Superior temporal gyrus (tissue), 1 donor: ENCODE results near the gene CALCOCO2.
"Not testable (repeated sequence)": the region's sequence is repeated elsewhere in the genome, so short reads cannot be mapped to it uniquely, and the experiment has no call there.

Source experiments
- DNase-seq: peaks from one replicate; pipeline ENCODE4 v3.0.0-alpha.2; 2016; ENCODE audit errors: extremely low spot score

Gene CALCOCO2

GRCh38 chr17:48830840-48831548 lies at the start of gene CALCOCO2:
TSS of gene CALCOCO2 (plus strand) at chr17:48831035. CDS start at chr17:48841708, 10,673 bp downstream.
- DNase-seq, result peak; percentile 94

- DNase-seq, result no peak
These were observed 43.0 kb upstream of the CALCOCO2 start for GRCh38 chr17:48787828-48788227.

- no peak for DNase-seq
These were observed 40.2 kb upstream of the CALCOCO2 start for GRCh38 chr17:48790607-48791127.

GRCh38 chr17:48791128-48792032 lies 39.5 kb upstream of the CALCOCO2 start:
- DNase-seq, result peak; percentile 65

GRCh38 chr17:48792033-48792798 lies 38.6 kb upstream of the CALCOCO2 start:
- no peak for DNase-seq

- DNase-seq, result no peak
These were observed 35.2 kb upstream of the CALCOCO2 start for GRCh38 chr17:48795444-48796162.

GRCh38 chr17:48796163-48796522 lies 34.7 kb upstream of the CALCOCO2 start:
- DNase-seq, result not testable (repeated sequence)

GRCh38 chr17:48799069-48799723 lies 31.6 kb upstream of the CALCOCO2 start:
- no peak for DNase-seq

GRCh38 chr17:48800626-48801217 lies 30.1 kb upstream of the CALCOCO2 start:
- no peak for DNase-seq

GRCh38 chr17:48804936-48805411 lies 25.9 kb upstream of the CALCOCO2 start:
- peak; percentile 75 for DNase-seq

GRCh38 chr17:48809182-48809581 lies 21.7 kb upstream of the CALCOCO2 start:
- DNase-seq, result no peak

GRCh38 chr17:48812001-48812400 lies 18.8 kb upstream of the CALCOCO2 start:
- no peak for DNase-seq

GRCh38 chr17:48814504-48814903 lies 16.3 kb upstream of the CALCOCO2 start:
- peak; percentile 42 for DNase-seq

- DNase-seq, result no peak
These were observed 15.5 kb upstream of the CALCOCO2 start for GRCh38 chr17:48815311-48815710.

GRCh38 chr17:48816438-48816773 lies 14.4 kb upstream of the CALCOCO2 start:
- no peak for DNase-seq

- DNase-seq, result peak; percentile 32
These were observed 13.9 kb upstream of the CALCOCO2 start, which contains the start of gene TTLL6 for GRCh38 chr17:48816774-48817590. TSS of gene TTLL6 (minus strand) at chr17:48817229. CDS start at chr17:48817072, 157 bp downstream.

- no peak for DNase-seq
These were observed 12.4 kb upstream of the CALCOCO2 start for GRCh38 chr17:48818361-48818841.

GRCh38 chr17:48819466-48819865 lies 11.4 kb upstream of the CALCOCO2 start:
- no peak for DNase-seq

- DNase-seq, result not testable (repeated sequence)
These were observed 9.9 kb upstream of the CALCOCO2 start for GRCh38 chr17:48820936-48821335.
